Middle frontal gyrus (tissue), 1 donor: Measurements from ENCODE around the gene KLB.
A peak's percentile ranks its signal among the peaks of the same experiment; 100 is the strongest.
"Not testable (repeated sequence)": the region's sequence is repeated elsewhere in the genome, so short reads cannot be mapped to it uniquely, and the experiment has no call there.

Experiments
- DNase-seq: peaks from one replicate; pipeline ENCODE4 v3.0.0-alpha.2; 2015; ENCODE audit warnings: low spot score; ENCODE audit errors: extremely low spot score

KLB gene

GRCh38 chr4:39406763-39407583 is at the start of gene KLB:
KLB (plus strand) TSS chr4:39406930; CDS start chr4:39406950, 20 bp downstream.
- no peak for DNase-seq

GRCh38 chr4:39357002-39357401 is 49.7 kb upstream of the KLB start:
- no peak for DNase-seq

GRCh38 chr4:39360611-39361010 is 46.1 kb upstream of the KLB start:
- DNase-seq: not testable (repeated sequence)

- DNase-seq: no peak
These were observed 43.9 kb upstream of the KLB start for GRCh38 chr4:39362827-39363226.

- DNase-seq: no peak
These were observed 42.8 kb upstream of the KLB start for GRCh38 chr4:39363773-39364393.

- no peak for DNase-seq
These were observed 41.4 kb upstream of the KLB start for GRCh38 chr4:39365360-39365759.

GRCh38 chr4:39365830-39366771 is 40.6 kb upstream of the KLB start, which contains the start of gene RFC1:
RFC1 (minus strand) TSS chr4:39366362; CDS start chr4:39366241, 121 bp downstream.
- peak; percentile 85 for DNase-seq

GRCh38 chr4:39367166-39367565 is 39.6 kb upstream of the KLB start:
- DNase-seq: no peak

- DNase-seq: no peak
These were observed 37.4 kb upstream of the KLB start for GRCh38 chr4:39369301-39369700.

GRCh38 chr4:39371209-39371608 is 35.5 kb upstream of the KLB start:
- not testable (repeated sequence) for DNase-seq

GRCh38 chr4:39375478-39375877 is 31.3 kb upstream of the KLB start:
- no peak for DNase-seq

- DNase-seq: no peak
These were observed 23.0 kb upstream of the KLB start for GRCh38 chr4:39383690-39384089.

GRCh38 chr4:39384563-39384962 is 22.2 kb upstream of the KLB start:
- DNase-seq: no peak

- DNase-seq: no peak
These were observed 16.1 kb upstream of the KLB start for GRCh38 chr4:39390603-39391002.

- DNase-seq: no peak
These were observed 12.0 kb upstream of the KLB start for GRCh38 chr4:39394706-39395105.

GRCh38 chr4:39401640-39402039 is 5.1 kb upstream of the KLB start:
- not testable (repeated sequence) for DNase-seq

- DNase-seq: no peak
These were observed 805 bp downstream of the KLB start for GRCh38 chr4:39407584-39407885.

GRCh38 chr4:39410415-39410814 is 3.7 kb downstream of the KLB start:
- no peak for DNase-seq

GRCh38 chr4:39411561-39411960 is 4.8 kb downstream of the KLB start:
- not testable (repeated sequence) for DNase-seq

GRCh38 chr4:39415678-39416283 is 9.1 kb downstream of the KLB start:
- DNase-seq: no peak

- no peak for DNase-seq
These were observed 15.5 kb downstream of the KLB start for GRCh38 chr4:39422247-39422646.
